ENCODE measurements around the gene EFCAB7.

EFCAB7 gene, protein sequence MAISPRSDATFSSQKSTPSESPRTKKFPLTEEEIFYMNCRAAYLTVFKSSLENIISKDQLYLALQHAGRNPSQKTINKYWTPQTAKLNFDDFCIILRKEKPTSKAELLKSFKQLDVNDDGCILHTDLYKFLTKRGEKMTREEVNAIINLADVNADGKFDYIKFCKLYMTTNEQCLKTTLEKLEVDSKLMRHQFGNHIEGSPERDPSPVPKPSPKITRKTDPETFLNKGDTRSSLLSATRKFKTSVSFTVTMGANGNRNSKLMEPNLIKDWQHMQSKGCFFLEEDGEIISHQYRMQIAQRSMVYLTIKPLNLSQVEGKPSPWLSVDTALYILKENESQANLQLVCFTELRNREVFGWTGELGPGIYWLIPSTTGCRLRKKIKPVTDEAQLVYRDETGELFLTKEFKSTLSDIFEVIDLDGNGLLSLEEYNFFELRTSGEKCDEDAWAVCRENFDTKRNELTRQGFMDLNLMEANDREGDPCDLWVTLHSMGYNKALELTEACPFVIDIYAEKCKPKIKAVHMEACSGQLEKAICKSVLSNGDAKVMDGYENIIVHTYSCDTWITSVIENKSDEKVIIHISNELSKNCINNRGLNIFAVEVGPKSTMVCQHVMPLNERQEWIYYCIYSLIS

DNA sequence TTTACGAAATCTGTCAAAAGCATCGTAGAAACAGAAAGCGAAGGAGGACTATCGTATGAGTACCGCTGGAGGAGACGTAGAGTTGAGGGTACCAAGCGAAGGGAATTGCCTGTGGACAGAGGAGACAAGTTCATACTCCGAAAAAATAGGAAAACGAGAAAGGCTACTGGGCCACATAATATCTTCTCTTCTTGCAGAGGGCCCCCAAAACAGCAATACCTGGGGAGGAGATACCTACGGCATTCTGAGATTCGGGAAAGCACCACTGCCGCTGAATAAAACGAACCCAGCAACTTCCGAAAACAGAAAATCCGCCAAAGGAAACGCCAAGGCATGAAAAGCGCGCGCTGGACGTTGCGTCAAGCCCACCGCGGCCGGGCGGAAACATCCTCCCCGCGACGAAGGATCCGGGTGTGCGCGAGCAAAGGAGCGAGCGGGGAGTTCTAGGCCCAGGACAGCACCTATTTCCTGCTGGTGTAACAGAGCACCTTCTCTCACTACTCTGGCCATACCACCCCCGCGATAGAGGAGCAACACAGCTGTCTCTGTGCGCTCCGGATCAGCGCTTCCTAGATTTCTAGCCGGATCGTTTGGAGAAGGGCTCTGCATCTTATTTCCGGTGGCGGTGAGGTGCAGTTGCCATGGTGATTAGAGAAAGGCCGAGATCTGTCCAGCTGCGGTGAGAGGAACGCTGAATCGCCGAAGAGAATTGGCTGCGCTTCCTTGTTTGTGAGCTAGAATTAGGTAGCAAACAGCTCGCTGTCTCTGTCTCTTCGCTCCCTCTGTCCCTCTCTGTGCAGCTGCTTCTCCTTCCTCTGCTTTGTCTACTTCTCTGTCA, at the start of gene EFCAB7, which contains the start of gene ITGB3BP:
TSS of gene EFCAB7 (plus strand) at position 635 of the 838 bp plus-strand sequence. CDS start 2,048 bp downstream, outside the sequence.
TSS of gene ITGB3BP (minus strand) at position 335 of the 838 bp plus-strand sequence. CDS start at position 243, 92 bp downstream.
- Histone ChIP-seq H3K36me3 (peaks cover 11% of the 10 kb centered on the region), H3K27me3 (ENCODE audit: insufficient read depth, low read depth, severe bottlenecking) (no peaks in the 10 kb centered on the region), H3K27ac (peak within 1 kb of the TSS; percentile 86), H3K9me3 (ENCODE audit: severe bottlenecking) (no peaks in the 10 kb centered on the region), H3K4me3 (ENCODE audit: low read depth, low read length) (peak within 1 kb of the TSS; percentile 97)
- DNase-seq = peak; percentile 91
- TF ChIP-seq CTCF (IDR thresholded peaks at IDR 0.05; ENCODE audit: low read depth, low read length) = no peak

- DNase-seq = no peak
- peaks cover 6% of the 10 kb centered on the region for H3K36me3 ChIP-seq
- H3K27me3 ChIP-seq (ENCODE audit: insufficient read depth, low read depth, severe bottlenecking) = no peaks in the 10 kb centered on the region
- no peak overlapping the region for H3K27ac ChIP-seq
- no peak for TF ChIP-seq CTCF (IDR thresholded peaks at IDR 0.05; ENCODE audit: low read depth, low read length)
- no peaks in the 10 kb centered on the region for H3K9me3 ChIP-seq (ENCODE audit: severe bottlenecking)
- H3K4me3 ChIP-seq (ENCODE audit: low read depth, low read length) = no peak overlapping the region
Observed at GRCh38 chr1:63475761-63476160, 47.6 kb upstream of the EFCAB7 start.

DNA sequence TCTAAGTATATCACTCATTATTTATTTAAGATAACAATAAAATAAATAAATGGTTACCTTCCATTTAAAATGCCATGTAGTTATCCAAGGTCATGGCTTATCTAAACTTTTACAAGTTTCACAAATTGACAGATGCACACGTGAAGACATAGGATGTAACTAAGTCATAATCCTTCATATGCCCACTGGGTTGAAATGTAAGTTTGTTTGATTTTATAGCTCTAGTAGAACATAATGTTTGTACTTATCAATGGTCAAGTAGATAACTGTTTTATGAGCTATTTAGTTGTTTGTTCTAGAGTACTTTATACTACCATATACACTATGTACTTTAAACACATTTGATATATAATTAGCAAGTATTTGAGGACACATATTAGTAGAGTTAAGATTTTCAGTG, 43.3 kb upstream of the EFCAB7 start:
- Histone ChIP-seq H3K9me3 (ENCODE audit: severe bottlenecking) (no peaks in the 10 kb centered on the region), H3K4me3 (ENCODE audit: low read depth, low read length) (no peak overlapping the region), H3K27me3 (ENCODE audit: insufficient read depth, low read depth, severe bottlenecking) (no peaks in the 10 kb centered on the region), H3K27ac (no peak overlapping the region), H3K36me3 (peaks cover 4% of the 10 kb centered on the region)
- DNase-seq = no peak
- TF ChIP-seq CTCF (IDR thresholded peaks at IDR 0.05; ENCODE audit: low read depth, low read length) = no peak

DNA sequence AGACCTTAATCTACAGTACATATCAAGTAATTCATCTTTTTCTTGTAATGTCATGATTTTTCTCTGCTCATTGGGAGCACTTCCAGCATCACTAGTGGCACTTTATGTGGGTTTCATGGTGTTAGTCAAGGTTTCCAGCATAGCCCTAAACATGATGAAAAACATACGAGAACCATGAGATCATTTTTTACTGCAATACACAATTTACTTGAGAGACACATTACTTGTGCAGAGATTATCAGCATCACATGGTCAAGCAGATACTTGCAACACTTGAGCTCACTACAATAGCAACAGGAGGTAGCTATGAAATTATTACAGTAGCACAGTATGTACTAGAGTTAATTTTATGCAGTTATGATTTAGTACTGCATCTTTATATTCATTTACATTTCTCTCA, 36.7 kb upstream of the EFCAB7 start:
- no peaks in the 10 kb centered on the region for H3K27me3 ChIP-seq (ENCODE audit: insufficient read depth, low read depth, severe bottlenecking)
- no peak for TF ChIP-seq CTCF (IDR thresholded peaks at IDR 0.05; ENCODE audit: low read depth, low read length)
- no peak overlapping the region for H3K27ac ChIP-seq
- no peaks in the 10 kb centered on the region for H3K9me3 ChIP-seq (ENCODE audit: severe bottlenecking)
- DNase-seq = no peak
- no peak overlapping the region for H3K4me3 ChIP-seq (ENCODE audit: low read depth, low read length)
- H3K36me3 ChIP-seq = peaks cover 3% of the 10 kb centered on the region; the same call in 1 of the 2 replicates

GRCh38 chr1:63487336-63488065, 35.8 kb upstream of the EFCAB7 start:
- Histone ChIP-seq H3K4me3 (ENCODE audit: low read depth, low read length) (no peak overlapping the region), H3K9me3 (ENCODE audit: severe bottlenecking) (no peaks in the 10 kb centered on the region), H3K27ac (no peak overlapping the region), H3K27me3 (ENCODE audit: insufficient read depth, low read depth, severe bottlenecking) (no peaks in the 10 kb centered on the region), H3K36me3 (peaks cover 3% of the 10 kb centered on the region; the same call in 1 of the 2 replicates)
- TF ChIP-seq CTCF (IDR thresholded peaks at IDR 0.05; ENCODE audit: low read depth, low read length) = no peak
- no peak for DNase-seq

Measured in WERI-Rb-1 (cell line).